MM.1S (cell line): Measurements from ENCODE around the gene LHFPL5.

Source experiments
- DNase-seq: peaks from one replicate; pipeline ENCODE4 v3.0.0-alpha.2; 2015
- H2AFZ ChIP-seq: fragments of 300-600 bp; sonication (generic); 2 replicates; pipeline ENCODE4 v1.6.0; 2016; ENCODE audit warnings: antibody characterized with exemption, low read length
- H3F3A ChIP-seq: fragments of 300-600 bp; sonication (generic); 2 replicates; pipeline ENCODE4 v1.6.1; 2016; ENCODE audit warnings: mild to moderate bottlenecking, antibody characterized with exemption, low read length, moderate library complexity, mixed read lengths; ENCODE audit not compliant: insufficient read depth
- H3K27ac ChIP-seq: fragments of 300-600 bp; sonication (generic); 2 replicates; pipeline ENCODE4 v1.5.1; 2016; ENCODE audit warnings: mild to moderate bottlenecking, low read length
- H3K27me3 ChIP-seq: fragments of 300-600 bp; sonication (generic); replicated peaks from 2 replicates; pipeline ENCODE4 v1.6.0; 2016; ENCODE audit warnings: low read length; ENCODE audit not compliant: insufficient read depth
- H3K36me3 ChIP-seq: fragments of 300-600 bp; sonication (generic); replicated peaks from 2 replicates; pipeline ENCODE4 v1.6.1; 2016; ENCODE audit warnings: mild to moderate bottlenecking, low read length, mixed read lengths; ENCODE audit not compliant: insufficient read depth
- H3K4me1 ChIP-seq: fragments of 300-600 bp; sonication (generic); 2 replicates; pipeline ENCODE4 v1.6.1; 2016; ENCODE audit warnings: low read length, mixed read lengths
- H3K4me2 ChIP-seq: fragments of 300-600 bp; sonication (generic); 2 replicates; pipeline ENCODE4 v1.6.0; 2016; ENCODE audit warnings: low read depth, low read length
- H3K4me3 ChIP-seq: fragments of 300-600 bp; sonication (generic); 2 replicates; pipeline ENCODE4 v1.5.1; 2016; ENCODE audit warnings: low read length, mixed read lengths
- H3K79me2 ChIP-seq: fragments of 300-600 bp; sonication (generic); 2 replicates; pipeline ENCODE4 v1.6.1; 2016; ENCODE audit warnings: mixed run types, low read length, mixed read lengths
- H3K9ac ChIP-seq: fragments of 300-600 bp; sonication (generic); 2 replicates; pipeline ENCODE4 v1.6.1; 2016; ENCODE audit warnings: low read length, mixed read lengths
- H3K9me2 ChIP-seq: fragments of 300-600 bp; sonication (generic); replicated peaks from 2 replicates; pipeline ENCODE4 v1.6.1; 2016; ENCODE audit warnings: mild to moderate bottlenecking, low read length, mixed read lengths; ENCODE audit not compliant: insufficient read depth
- H3K9me3 ChIP-seq: fragments of 300-600 bp; sonication (generic); replicated peaks from 2 replicates; pipeline ENCODE4 v1.6.1; 2016; ENCODE audit warnings: mild to moderate bottlenecking, low read length, mixed read lengths; ENCODE audit not compliant: insufficient read depth
- H4K20me1 ChIP-seq: fragments of 300-600 bp; sonication (generic); 2 replicates; pipeline ENCODE4 v1.6.1; 2016; ENCODE audit warnings: mild to moderate bottlenecking, low read length, moderate library complexity, mixed read lengths; ENCODE audit not compliant: insufficient read depth
- CTCF ChIP-seq: fragments of 300-600 bp; sonication (generic); IDR thresholded peaks from 2 replicates; pipeline ENCODE4 v1.5.1; 2016; ENCODE audit warnings: antibody characterized with exemption, low read length, mixed read lengths
- EZH2 ChIP-seq: fragments of 300-600 bp; sonication (generic); optimal IDR thresholded peaks from 2 replicates; pipeline ENCODE3; 2017; ENCODE audit warnings: low read depth, mild to moderate bottlenecking, antibody characterized with exemption, low read length, mixed read lengths
- EZH2phosphoT487 ChIP-seq: fragments of 300-600 bp; sonication (generic); IDR thresholded peaks from 2 replicates; pipeline ENCODE4 v1.6.1; 2018; ENCODE audit warnings: antibody characterized with exemption, low read length

LHFPL5 gene

GRCh38 chr6:35850208-35850607, 45.1 kb downstream of the LHFPL5 start:
- Histone ChIP-seq H3K36me3 (peaks cover 20% of the 10 kb centered on the region; the same call in 1 of the 2 replicates), H3K4me3 (no peak overlapping the region), H3K27ac (no peak overlapping the region), H3K4me2 (no peak overlapping the region), H2AFZ (no peak overlapping the region), H3K79me2 (0 out of 2 replicates have a peak, but pooled peaks cover 10% of the 10 kb centered on the region), H3K9ac (no peak overlapping the region), H3K9me2 (no peaks in the 10 kb centered on the region), H3F3A (0 out of 2 replicates have a peak, but pooled peaks cover 5% of the 10 kb centered on the region), H3K4me1 (0 out of 2 replicates have a peak, but pooled peaks cover 3% of the 10 kb centered on the region), H4K20me1 (no peaks in the 10 kb centered on the region), H3K9me3 (no peaks in the 10 kb centered on the region), H3K27me3 (no peaks in the 10 kb centered on the region)
- TF ChIP-seq EZH2phosphoT487 (no peak), CTCF (no peak), EZH2 (no peak)
- no peak for DNase-seq

- Histone ChIP-seq H3K79me2 (0 out of 2 replicates have a peak, but pooled peaks cover 5% of the 10 kb centered on the region), H3K27ac (no peak overlapping the region), H3K36me3 (peaks cover 20% of the 10 kb centered on the region; the same call in 1 of the 2 replicates), H4K20me1 (no peaks in the 10 kb centered on the region), H3K9ac (no peak overlapping the region), H2AFZ (no peak overlapping the region), H3K9me3 (no peaks in the 10 kb centered on the region), H3K4me3 (no peak overlapping the region), H3K4me2 (no peak overlapping the region), H3K4me1 (no peaks in the 10 kb centered on the region), H3K27me3 (no peaks in the 10 kb centered on the region), H3F3A (no peaks in the 10 kb centered on the region), H3K9me2 (no peaks in the 10 kb centered on the region)
- TF ChIP-seq EZH2phosphoT487 = no peak
- TF ChIP-seq EZH2 = no peak
- no peak for TF ChIP-seq CTCF
- no peak for DNase-seq
Measured at GRCh38 chr6:35852994-35853393, 47.8 kb downstream of the LHFPL5 start.

- TF ChIP-seq EZH2 = no peak
- no peak overlapping the region for H3K27ac ChIP-seq
- H3K36me3 ChIP-seq = peaks cover 8% of the 10 kb centered on the region; the same call in 1 of the 2 replicates
Measured at GRCh38 chr6:35856250-35856649, 51.1 kb downstream of the LHFPL5 start.

GRCh38 chr6:35857853-35858252, 52.7 kb downstream of the LHFPL5 start:
- Histone ChIP-seq H3K27me3 (no peaks in the 10 kb centered on the region), H3F3A (peaks cover 3% of the 10 kb centered on the region; the same call in 1 of the 2 replicates), H3K36me3 (peaks cover 3% of the 10 kb centered on the region; the same call in 1 of the 2 replicates), H2AFZ (no peak overlapping the region), H3K4me1 (no peaks in the 10 kb centered on the region), H3K79me2 (peaks cover 11% of the 10 kb centered on the region; the same call in 1 of the 2 replicates), H3K27ac (no peak overlapping the region), H4K20me1 (no peaks in the 10 kb centered on the region), H3K9me3 (no peaks in the 10 kb centered on the region), H3K9ac (no peak overlapping the region), H3K9me2 (no peaks in the 10 kb centered on the region), H3K4me3 (no peak overlapping the region), H3K4me2 (no peak overlapping the region)
- TF ChIP-seq CTCF (no peak), EZH2phosphoT487 (no peak), EZH2 (no peak)
- DNase-seq = no peak

More at GRCh38 chr6:35856250-35856649, 51.1 kb downstream of the LHFPL5 start:
- Histone ChIP-seq H3K4me2 (no peak overlapping the region), H3F3A (peaks cover 3% of the 10 kb centered on the region; the same call in 1 of the 2 replicates), H3K9ac (no peak overlapping the region), H3K4me3 (no peak overlapping the region), H3K4me1 (no peaks in the 10 kb centered on the region), H3K79me2 (peaks cover 4% of the 10 kb centered on the region; the same call in 1 of the 2 replicates), H3K9me3 (no peaks in the 10 kb centered on the region), H4K20me1 (no peaks in the 10 kb centered on the region), H3K9me2 (no peaks in the 10 kb centered on the region), H3K27me3 (no peaks in the 10 kb centered on the region), H2AFZ (no peak overlapping the region)
- no peak for DNase-seq
